ENCODE data around the gene TMEM60.
A peak's percentile ranks its signal among the peaks of the same experiment; 100 is the strongest.
"Not testable (repeated sequence)": the region's sequence is repeated elsewhere in the genome, so short reads cannot be mapped to it uniquely, and the experiment has no call there.

Gene TMEM60, protein sequence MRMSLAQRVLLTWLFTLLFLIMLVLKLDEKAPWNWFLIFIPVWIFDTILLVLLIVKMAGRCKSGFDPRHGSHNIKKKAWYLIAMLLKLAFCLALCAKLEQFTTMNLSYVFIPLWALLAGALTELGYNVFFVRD

DNA sequence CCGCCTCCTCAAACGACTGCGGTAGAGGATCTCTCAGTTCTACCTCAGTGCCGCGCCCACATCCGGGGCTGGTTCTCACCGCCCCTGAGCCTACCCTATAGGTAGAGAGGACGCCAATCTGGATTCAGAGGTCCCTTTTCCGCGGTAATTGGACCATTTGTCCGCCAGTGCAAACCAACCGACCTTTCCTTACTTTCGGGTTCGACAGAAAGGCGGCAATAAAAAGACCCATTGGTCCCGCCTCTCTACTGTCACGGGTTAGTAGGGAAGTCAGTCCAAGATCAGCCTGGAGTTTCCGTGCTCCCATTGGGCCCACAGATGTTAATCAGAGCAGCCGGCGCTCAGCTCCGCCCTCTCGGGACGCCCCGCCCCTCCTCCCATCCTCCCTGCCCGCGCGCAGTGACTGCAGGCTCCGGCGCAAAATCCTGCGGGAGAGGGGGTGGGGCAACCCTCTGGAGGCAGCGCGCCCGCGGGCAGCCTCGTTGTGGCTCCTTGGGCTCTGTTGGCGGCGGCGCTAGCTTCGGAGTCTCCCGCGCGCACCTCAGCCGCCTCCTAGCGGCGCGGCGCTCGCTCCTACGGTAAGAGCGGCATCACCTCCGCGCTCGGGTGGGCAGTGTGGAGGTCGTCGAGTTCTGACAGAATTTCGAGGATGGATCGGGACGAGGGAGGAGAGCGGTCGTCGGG is at the start of gene TMEM60, which contains the start of gene PHTF2:
Gene TMEM60, minus strand, starts transcription at position 41 of the 684 bp plus-strand sequence. CDS start 4,061 bp downstream, outside the sequence.
Gene PHTF2, plus strand, starts transcription at position 380 of the 684 bp plus-strand sequence.
- DNase-seq, result peak; percentile 84 to 100 (median 99)

DNA sequence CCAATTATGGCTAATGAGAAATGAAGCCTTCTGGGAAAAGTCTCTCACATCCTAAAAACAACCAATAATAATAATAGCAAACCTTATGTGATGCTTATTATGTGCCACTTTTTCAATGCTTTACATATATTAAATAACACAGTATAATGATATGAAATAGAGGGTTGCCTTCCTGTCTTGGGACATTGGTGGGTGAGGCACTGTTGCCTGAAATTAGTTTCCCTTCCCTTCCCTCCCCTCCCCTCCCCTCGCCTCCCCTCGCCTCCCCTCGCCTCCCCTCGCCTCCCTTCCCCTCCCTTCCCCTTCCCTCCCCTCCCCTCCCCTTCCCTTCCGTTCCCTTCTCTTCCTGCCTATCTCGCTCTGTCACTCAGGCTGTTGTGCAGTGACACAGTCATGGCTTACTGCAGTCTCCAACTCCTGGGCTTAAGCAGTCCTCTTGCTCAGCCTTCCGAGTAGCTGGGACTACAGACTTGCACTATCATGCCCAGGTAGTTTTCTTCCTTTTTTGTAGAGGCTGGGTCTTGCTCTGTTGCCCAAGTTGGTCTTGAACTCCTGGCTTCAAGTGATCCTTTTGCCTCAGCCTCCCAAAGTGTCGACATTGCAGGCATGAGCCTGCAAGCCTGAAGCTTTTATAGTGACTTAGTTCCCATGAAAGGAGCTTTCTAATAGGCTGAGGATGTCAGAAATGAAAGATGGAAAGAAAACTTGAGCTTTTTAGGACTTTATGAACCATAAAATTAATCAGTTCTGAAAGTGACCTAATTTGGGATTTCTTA is 48.3 kb upstream of the TMEM60 start:
- DNase-seq, result no peak

DNA sequence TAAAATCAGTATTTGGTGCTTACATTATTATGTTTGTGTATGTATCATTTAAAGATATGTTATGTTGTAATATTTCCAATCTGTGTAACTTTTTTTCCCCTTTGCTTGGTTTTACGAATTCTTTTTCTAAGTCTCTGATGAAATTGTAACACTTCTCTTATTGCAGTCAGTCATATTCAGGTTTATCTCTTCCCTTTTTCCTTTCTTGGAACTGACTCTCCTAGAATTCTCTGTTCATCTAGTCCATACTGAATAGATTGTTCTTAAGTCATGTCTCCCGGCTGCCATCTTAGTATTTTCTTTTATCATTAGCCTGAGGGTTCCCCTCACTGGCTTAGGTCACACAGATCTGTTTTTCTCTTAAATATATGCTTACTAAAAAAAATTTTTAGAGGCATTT is 45.0 kb upstream of the TMEM60 start:
- DNase-seq, result no peak

DNA sequence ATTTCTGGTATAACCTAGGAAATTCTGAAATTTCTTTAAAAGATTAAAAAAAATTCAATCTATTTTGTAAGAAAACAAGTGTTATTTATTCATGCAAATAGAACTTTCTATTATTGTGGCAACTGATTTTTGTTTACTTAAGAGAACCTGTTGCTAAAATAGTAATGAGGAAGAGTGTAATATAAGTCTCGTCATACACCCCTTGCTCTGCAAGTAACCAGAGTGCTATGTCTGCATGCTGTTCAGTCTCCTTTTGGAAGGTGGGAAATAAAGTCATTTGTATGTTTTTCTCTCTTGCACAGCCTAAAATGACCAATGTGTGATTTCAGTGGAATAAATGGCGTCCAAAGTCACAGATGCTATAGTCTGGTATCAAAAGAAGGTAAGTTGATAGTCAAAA is 41.7 kb upstream of the TMEM60 start:
- DNase-seq, result no peak

DNA sequence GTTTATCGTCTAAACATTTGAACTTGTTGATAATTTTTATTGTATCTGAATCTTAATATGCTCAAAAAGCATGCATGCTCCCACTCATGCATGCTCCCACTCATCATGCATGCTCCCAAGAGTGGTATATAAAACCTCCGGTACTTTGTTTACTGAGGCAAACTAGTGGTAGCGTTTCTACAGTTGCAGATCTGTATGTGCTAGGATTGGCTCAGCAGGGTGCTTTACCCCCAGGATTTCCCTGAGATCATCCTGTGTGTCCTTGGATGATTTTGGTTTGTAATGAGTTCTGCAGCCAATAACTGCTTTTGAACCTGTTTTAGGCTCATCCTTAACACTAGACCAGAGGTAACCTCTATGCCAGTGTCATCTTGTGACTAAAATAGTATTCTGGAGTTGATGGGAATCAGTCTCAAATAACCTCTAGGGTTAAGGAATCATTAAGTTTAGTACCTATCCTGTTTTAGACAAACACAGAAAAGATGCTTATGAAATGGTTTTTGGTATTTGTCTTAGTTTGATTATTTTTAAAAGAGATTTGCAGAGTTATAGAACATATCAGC is 40.8 kb upstream of the TMEM60 start:
- no peak for DNase-seq

DNA sequence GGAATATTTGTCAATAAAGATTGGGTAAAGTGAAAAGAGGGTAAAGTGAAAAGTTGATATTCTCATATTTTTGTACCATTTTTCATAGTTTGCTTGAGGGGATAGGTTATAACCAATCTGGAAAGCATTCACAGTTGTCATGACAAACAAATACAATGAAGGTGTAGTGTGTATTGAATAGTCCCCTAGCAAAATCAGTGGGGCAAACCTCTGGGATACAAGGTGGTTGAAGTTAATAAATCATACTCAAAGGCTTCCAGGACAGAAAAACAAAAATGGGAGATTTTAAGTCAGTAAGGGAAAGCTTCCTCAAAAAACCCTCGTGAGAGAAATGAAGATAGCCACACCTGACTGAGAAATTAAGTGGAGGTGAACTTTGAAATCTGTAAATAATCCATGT is 39.7 kb upstream of the TMEM60 start:
- DNase-seq, result no peak

DNA sequence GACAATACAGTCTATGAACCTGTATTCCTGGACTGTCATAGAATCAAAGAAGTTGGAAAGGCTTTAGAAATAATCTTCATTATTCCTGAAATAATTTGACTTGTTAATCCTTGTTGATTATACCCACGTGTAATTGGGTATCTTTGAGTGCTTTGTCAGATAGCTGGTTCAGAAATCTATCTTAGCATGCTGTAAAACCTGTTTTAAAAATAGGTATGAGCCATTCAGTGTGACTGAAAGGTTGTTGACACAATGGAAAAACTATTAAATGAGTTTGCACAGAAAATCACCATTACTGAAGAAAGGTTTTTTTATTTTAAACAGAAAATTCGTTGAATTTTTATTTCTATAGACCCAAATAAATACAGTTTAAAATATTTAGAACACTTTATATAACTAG is 39.0 kb upstream of the TMEM60 start:
- no peak for DNase-seq

DNA sequence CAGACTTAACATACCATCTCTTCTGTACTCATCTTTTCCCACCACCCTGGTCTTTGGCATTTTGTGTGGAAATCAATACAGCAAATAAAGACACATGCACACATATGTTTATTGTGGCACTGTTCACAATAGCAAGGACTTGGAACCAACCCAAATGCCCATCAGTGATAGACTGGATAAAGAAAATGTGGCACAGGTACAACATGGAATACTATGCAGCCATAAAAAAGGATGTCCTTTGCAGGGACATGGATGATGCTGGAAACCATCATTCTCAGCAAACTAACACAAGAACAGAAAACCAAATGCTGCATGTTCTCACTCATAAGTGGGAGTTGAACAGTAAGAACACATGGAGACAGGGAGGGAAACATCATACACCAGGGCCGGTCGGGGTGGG is 38.2 kb upstream of the TMEM60 start:
- DNase-seq, result not testable (repeated sequence)

DNA sequence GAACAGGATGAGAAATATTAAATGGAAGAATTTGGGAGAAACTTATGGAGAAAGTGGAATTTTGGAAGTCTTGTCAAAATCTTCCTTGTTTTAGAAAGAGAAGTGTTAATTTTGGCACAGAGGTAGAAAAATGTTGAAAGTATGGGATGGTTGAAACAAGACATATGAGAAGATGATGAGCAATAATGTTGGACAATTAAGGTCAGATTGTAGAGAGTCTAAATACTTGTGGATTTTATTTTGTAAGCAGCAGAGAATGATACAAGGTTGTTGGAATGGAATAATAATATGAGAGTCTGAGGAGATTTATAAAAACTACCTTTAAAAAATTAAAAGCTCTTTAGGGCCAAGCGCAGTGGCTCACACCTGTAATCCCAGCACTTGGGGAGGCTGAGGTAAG is 34.9 kb upstream of the TMEM60 start:
- no peak for DNase-seq

DNA sequence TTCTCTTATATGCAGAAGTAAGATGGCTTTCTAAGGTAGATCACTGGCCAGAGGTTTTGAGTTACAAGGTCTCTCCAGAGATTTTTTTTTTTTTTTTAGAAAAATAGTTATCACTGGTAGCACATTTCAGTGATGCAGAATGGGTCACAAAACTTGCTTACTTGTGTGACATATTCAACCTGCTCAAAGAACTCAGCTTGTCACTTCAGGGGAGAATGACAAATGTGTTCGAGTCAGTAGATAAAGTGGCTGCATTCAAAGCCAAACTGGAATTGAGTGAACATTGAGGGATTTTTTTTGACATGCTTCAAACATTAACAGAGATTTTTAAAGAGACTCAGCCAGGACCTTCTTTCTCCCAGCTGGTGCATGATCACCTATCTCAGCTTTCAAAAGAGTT is 33.7 kb upstream of the TMEM60 start:
- DNase-seq, result no peak

DNA sequence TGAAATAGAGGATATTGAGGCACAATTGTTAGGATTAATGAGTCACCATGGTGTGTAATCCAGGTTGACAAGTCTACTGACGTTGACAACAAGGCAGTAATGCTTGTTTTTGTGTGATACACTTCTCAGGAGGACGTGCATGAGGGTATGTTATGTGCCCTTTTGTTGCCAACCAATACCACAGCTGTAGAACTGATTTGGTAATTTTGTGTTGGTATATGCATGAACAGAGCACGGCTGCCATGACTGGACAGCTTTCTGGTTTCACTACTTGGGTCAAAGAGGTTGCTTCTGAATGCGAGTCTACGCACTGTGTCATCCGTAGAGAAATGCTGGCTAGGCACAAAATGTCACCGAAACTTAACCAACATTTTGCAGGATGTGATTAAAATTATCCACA is 33.2 kb upstream of the TMEM60 start:
- no peak for DNase-seq

DNA sequence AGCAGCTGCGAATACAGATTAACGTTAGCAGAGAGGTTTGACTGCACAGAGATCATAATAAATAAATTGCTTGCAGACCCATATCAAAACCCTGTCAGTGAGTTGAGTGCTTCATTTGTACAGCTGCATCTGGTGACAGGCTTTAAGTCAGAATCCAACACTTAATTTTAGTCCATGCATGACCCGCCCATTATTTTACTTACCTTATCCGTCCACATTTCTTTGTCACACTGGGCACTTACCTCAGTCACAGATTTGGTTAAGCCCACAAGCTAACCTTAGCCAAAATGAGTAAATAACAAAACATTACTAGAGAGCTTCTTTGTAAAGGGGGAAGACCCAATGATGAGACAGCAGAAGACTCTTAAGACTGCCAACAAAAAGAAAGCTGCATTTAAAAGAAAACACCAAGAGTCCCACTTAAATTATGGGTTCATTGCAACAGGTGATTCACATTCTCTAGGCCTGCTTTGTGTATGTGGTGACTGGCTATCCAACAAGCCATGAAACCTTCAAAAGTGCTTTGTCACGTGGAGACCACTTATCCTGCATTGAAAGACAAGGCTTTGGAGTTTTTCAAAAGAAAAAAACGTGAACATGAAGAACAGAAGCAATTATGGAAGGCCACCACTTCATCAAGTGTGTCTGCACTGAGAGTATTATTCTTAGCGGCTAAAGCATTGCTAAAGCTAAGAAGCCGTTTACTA is 32.6 kb upstream of the TMEM60 start:
- no peak for DNase-seq

DNA sequence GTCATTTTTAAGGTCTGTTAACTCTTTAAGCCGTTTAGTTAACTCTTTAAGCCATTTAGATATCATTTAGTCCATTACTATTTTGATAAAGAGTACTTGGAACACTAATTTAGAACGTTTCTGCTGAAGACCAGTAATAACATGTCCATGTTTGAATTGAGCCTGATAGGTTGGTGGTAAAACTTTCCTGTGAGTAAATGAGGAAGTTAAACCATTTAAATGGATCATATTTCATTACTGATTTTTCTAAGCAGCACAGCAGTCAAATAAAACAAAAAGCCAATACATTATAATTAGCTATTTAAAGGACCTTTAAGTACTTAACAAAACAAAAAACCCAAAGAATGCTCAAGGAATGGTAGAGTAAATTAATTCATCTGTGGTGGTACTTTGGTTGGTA is 29.8 kb upstream of the TMEM60 start:
- no peak for DNase-seq

DNA sequence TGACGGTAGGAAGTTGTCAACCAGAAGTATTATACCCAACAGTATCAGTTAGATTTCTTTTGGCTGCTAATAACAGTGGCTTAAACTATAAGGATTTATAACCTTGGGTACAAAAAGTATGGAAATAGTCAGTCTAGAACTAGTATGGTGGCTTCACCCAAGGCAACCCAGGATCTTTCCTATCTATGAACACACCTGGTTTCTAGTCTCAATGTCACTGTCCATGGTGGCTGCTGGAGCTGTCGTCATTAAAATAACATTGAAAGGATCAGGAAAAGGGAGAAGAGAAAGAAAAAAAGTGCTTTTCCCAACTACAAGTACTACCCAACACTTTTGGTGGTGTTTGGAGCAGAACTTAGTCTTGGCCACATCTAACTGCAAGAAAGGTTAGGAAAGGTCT is 28.1 kb upstream of the TMEM60 start:
- no peak for DNase-seq

DNA sequence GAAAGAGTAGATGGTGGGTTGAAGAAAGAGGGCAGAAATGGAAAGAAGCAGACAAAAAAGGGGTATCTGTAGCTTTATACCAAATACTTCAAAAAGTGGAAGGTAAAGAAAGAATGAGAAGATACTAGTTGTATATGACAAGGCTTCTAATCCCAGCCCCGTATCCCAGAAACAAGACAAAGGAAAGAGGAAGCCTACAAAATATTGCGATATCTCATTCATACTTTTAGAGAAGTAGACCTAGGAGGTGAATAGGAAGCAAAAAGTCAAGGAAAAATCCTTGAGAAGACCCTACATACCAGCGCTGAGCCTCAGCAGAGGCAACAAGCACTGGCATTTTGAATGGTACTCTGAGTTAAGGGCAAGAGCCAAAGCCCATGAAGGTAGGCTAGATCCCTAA is 26.9 kb upstream of the TMEM60 start:
- no peak for DNase-seq

DNA sequence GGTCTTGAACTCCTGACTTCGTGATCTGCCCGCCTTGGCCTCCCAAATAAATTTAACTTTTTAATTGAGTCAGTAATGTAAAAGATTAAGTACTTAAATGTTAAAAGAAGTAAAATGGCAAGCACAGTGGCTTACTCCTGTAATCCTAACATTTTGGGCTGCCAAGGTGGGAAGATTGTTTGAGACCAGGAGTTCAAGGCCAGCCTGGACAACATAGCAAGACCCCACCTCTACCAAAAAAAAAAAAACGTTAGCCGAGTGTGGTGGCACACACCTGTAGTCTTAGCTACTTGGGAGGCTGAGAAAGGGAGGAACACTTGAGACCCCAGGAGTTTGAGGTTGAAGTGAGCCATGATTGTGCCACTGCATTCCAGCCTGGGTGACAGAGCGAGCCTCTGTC is 26.4 kb upstream of the TMEM60 start:
- DNase-seq, result no peak

DNA sequence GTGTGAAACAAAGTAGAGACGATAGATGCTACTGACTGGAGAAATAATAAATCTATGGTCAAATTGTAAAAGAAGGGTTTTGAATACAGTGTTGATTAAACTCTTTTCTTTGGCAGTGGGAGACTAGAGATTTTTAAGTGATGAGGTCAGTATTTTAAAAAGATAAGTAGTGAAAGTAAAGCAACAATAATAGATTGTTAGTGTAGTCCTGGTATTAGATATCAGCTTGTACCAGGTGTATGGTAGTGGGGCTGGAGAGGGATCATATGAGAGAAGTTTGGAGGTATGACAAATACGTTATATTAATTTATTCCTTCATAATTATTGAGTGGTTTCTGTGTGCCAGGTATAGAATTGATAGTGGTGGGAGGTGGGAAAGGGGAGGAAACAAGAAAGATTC is 25.6 kb upstream of the TMEM60 start:
- no peak for DNase-seq

DNA sequence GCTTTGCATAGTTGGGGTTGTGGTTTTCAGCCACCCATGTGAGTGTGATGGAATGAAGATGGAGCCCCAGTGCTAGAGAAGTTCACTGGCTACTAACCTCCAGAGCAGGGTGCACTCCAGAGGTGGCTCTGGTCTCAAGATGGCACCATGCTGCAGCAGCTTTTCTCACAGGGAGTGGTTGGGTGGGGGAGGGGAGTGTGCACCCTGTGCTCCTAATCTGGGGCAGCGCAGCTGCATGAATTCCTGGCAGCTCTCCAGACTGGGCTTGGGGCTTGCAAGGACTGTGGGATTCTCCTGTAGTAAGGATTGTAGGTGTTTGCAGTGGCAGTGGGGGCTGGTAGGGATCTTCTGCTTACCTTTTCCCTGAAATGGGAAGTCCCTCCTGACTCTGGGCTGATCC is 24.0 kb upstream of the TMEM60 start:
- DNase-seq, result no peak

DNA sequence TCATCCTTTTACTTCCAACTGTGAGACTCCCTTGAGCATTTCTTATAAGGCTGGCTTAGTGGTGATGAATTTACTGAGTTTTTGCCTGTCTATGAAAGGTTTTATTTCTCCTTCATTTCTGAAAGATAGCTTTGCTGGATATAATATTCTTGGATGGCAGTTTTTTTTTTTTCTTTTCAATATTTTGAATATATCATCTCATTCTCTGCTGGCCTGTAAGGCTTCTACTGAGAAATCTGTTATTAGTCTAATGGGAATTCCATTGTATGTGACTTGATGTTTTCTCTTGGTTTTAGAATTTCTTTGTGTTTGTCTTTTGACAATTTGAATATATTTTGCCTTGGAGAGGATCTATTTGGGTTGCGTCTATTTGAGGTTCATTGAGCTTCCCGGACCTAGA is 22.7 kb upstream of the TMEM60 start:
- DNase-seq, result no peak

DNA sequence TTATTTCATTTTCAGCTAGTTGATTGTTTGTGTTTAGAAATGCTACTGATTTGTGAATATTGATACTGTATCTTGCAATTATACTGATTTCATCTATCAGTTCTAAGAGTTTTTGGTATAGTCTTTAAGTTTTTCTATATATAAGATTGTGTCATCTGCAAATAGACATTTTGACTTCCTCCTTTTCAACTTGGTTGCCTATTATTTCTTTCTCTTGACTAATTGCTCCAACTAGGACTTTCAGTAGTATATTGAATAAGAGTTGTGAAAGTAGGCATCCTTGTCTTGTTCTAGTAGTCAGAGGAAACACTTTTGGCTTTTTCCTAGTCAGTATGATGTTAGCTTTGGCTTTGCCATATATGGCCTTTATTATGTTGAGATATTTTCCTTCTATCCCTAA is 20.8 kb upstream of the TMEM60 start:
- no peak for DNase-seq

DNA sequence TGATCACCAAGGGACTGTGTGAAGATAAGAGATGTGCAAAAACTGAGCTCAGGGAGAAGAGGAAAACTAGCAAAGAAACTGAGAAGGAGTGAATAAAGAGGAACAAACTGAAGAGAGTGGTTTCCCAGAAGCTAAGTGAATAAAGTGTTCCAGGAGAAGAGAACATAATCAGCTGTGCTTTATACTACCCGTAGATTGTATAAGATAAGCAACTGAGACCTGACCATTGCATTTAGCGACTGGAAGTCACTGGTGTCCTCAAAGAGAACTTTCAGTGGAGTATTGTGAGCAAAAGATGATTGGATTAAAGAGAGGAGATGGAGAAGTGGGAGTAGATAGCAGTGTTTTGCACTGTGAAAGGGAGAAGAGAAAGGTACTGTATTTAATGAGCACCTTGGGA is 14.9 kb upstream of the TMEM60 start:
- DNase-seq, result no peak

DNA sequence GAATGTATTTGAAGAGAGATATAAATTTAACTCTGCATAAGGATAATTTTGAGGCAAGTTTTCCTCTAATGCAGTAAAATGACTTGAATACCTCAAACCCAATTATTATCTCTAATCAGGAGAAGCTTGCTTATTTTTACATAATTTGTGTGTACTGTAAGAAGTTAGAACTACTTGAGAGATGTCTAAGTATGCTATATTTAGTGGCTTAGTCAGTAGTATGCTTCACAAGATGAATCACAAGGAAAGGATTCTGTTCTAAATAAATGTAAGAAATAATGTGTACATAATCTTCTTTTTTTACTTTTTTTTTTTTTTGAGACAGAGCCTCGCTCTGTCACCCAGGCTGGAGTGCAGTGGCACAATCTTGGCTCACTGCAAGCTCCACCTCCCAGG is 14.1 kb upstream of the TMEM60 start:
- DNase-seq, result no peak
